B cell (primary cell): ENCODE results near the gene HHAT. TPM values are rescaled to one million over a fixed set of nuclear protein-coding genes. Genes with fewer than 3 reads are reported as not detected.

Source experiments
- ATAC-seq: fragments of 200-7000 bp; cut with Tn5 transposase; one replicate; pipeline ENCODE4 v1.10.0; 2021; ENCODE audit warnings: low read depth, mild to moderate bottlenecking, moderate number of reproducible peaks, moderate library complexity
- CTCF ChIA-PET: fragments of 350-600 bp; sonication (Branson Sonifier 250); formaldehyde crosslinking; loops from one replicate; lab custom pipeline; 2021; ENCODE audit warnings: antibody characterized with exemption, inconsistent platforms; lab: Charles Lee
- POLR2A ChIA-PET: fragments of 350-600 bp; sonication (Branson Sonifier 250); formaldehyde crosslinking; loops from one replicate; lab custom pipeline; 2021; ENCODE audit warnings: antibody characterized with exemption; lab: Charles Lee
- DNase-seq: peaks from one replicate; pipeline ENCODE4 v3.0.0; 2013
- H2AFZ ChIP-seq: 2 replicates; pipeline ENCODE4 v1.6.1; 2012; ENCODE audit warnings: mild to moderate bottlenecking, low read depth, low read length; ENCODE audit not compliant: insufficient read depth, poor library complexity, severe bottlenecking
- H3K27ac ChIP-seq, 2 donors: 1 replicate in 1 of 2; 2 replicates in 1 of 2; pipeline ENCODE4 v1.5.1; 2012 to 2013; ENCODE audit warnings: low read length in 2 of 2, mild to moderate bottlenecking in 2 of 2, moderate library complexity in 1 of 2
- H3K27me3 ChIP-seq, 4 experiments: fragments of 200-600 bp in 1 of 4; sonication (generic) in 1 of 4; replicated peaks in 1 of 4; 1 replicate in 2 of 4; 2 replicates in 2 of 4; pipeline versions ENCODE4 v1.6.1 to v1.7.0; 2013 to 2016; ENCODE audit warnings: low read length in 3 of 4, mild to moderate bottlenecking in 2 of 4, mixed read lengths in 1 of 4, moderate library complexity in 1 of 4; ENCODE audit not compliant: insufficient read depth in 4 of 4, control insufficient read depth in 3 of 4; ENCODE audit errors: control extremely low read depth in 1 of 4
- H3K36me3 ChIP-seq, 2 experiments: replicated peaks in 1 of 2; 1 replicate in 1 of 2; 2 replicates in 1 of 2; pipeline versions ENCODE4 v1.6.1 to v1.7.1; 2013; ENCODE audit warnings: low read length in 1 of 2; ENCODE audit not compliant: insufficient read depth in 2 of 2, control insufficient read depth in 1 of 2; ENCODE audit errors: control extremely low read depth in 1 of 2, extremely low read depth in 1 of 2
- H3K4me1 ChIP-seq, 2 donors: fragments of 200-600 bp in 1 of 2; sonication (generic) in 1 of 2; 1 replicate in 1 of 2; 2 replicates in 1 of 2; pipeline versions ENCODE4 v1.5.1 to v1.6.1; 2013 to 2017; ENCODE audit warnings: low read length in 2 of 2; ENCODE audit not compliant: control insufficient read depth in 2 of 2, insufficient read depth in 2 of 2
- H3K4me2 ChIP-seq: replicated peaks from 2 replicates; pipeline ENCODE3; 2012; ENCODE audit warnings: mild to moderate bottlenecking, low read depth, low read length; ENCODE audit not compliant: poor library complexity, severe bottlenecking
- H3K4me3 ChIP-seq, 5 experiments: fragments of 200-600 bp in 1 of 5; sonication (generic) in 1 of 5; 1 replicate in 3 of 5; 2 replicates in 2 of 5; pipeline versions ENCODE4 v1.5.1 to v1.7.0; 2011 to 2016; ENCODE audit warnings: low read length in 4 of 5, mild to moderate bottlenecking in 4 of 5, low read depth in 2 of 5, control low read depth in 1 of 5, moderate library complexity in 1 of 5; ENCODE audit not compliant: insufficient read depth in 1 of 5; ENCODE audit errors: control extremely low read depth in 1 of 5, extremely low read depth in 1 of 5
- H3K79me2 ChIP-seq: fragments of 200-600 bp; sonication (generic); one replicate; pipeline ENCODE4 v1.6.0; 2016; ENCODE audit warnings: low read length; ENCODE audit not compliant: control insufficient read depth, insufficient read depth
- H3K9ac ChIP-seq: fragments of 200-600 bp; sonication (generic); 2 replicates; pipeline ENCODE4 v1.6.1; 2017; ENCODE audit warnings: mild to moderate bottlenecking, low read length, moderate library complexity
- H3K9me3 ChIP-seq, 3 donors: one replicate each; pipeline versions ENCODE4 v1.6.1 to v1.7.1; 2013; ENCODE audit warnings: low read length in 2 of 3; ENCODE audit not compliant: control insufficient read depth in 2 of 3, insufficient read depth in 1 of 3; ENCODE audit errors: control extremely low read depth in 1 of 3
- H4K20me1 ChIP-seq: 2 replicates; pipeline ENCODE4 v1.6.0; 2012; ENCODE audit warnings: mild to moderate bottlenecking, low read length; ENCODE audit not compliant: insufficient read depth, control insufficient read depth, poor library complexity, severe bottlenecking
- H3K27ac Mint-ChIP-seq: one replicate; pipeline ENCODE4 v1.8.0; 2021; ENCODE audit warnings: mixed read lengths
- H3K27me3 Mint-ChIP-seq: one replicate; pipeline ENCODE4 v1.8.0; 2021; ENCODE audit warnings: mixed read lengths
- H3K4me1 Mint-ChIP-seq: one replicate; pipeline ENCODE4 v1.8.0; 2021; ENCODE audit warnings: mixed read lengths
- H3K4me3 Mint-ChIP-seq: one replicate; pipeline ENCODE4 v1.8.0; 2021; ENCODE audit warnings: mixed read lengths
- H3K9me3 Mint-ChIP-seq: one replicate; pipeline ENCODE4 v1.8.0; 2022; ENCODE audit warnings: mixed read lengths; ENCODE audit not compliant: insufficient read depth
- CTCF ChIP-seq: fragments of 200-600 bp; IDR thresholded peaks from one replicate; pipeline ENCODE4 v1.8.0; 2022; ENCODE audit warnings: antibody characterized with exemption, mild to moderate bottlenecking
- EZH2 ChIP-seq: IDR thresholded peaks from 2 replicates; pipeline ENCODE4 v1.6.1; 2012; ENCODE audit warnings: borderline replicate concordance, low read depth, mild to moderate bottlenecking, moderate library complexity, low read length; ENCODE audit not compliant: insufficient read depth, poor library complexity, severe bottlenecking
- intact Hi-C: fragments of 100-400 bp; cut with micrococcal nuclease; formaldehyde crosslinking; loops from one replicate; pipeline ENCODE4 v1.10.0; 2022
- polyA plus RNA-seq: library from polyadenylated mRNA; depleted of rRNA; stranded (reverse); fragments of >200 nt; gene quantifications from 2 replicates; pipeline ENCODE4 v1.2.3, GENCODE V29; 2012
- total RNA-seq, 2 donors: library from RNA; stranded (reverse); fragments of 120-200 nt in 1 of 2; gene quantifications; 1 replicate in 1 of 2; 2 replicates in 1 of 2; pipeline versions ENCODE4 v1.2.3 to v1.2.4, GENCODE V29; 2013 to 2022

HHAT gene
- total and polyA plus RNA-seq, 2 donors (not counting 1 experiment from before 2014, with no cell fraction given), result 4.0 to 28.2 TPM

DNA sequence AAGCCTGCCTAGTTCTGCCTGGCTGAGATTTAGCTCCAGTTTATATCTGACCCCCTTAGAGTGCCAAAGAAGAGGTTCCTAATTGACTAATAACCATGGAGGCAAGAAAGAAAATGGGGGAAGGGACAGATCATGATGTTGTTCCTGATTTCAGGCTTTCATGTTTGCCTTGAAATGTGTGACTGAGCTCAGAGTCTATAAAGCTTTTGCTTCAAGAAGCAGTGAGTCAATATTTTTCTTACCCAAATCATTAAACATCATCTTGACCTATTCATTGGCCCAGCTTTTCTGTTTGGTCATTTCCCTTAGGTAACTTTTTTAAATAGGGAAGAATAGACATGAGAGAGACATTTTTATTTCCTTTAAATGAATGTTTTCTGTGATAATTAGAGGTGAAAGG, 55.9 kb downstream of the HHAT start:
- no peak overlapping the region for H3K27ac ChIP-seq
- CTCF ChIA-PET, result interaction anchor here (0.6 to 1.0 kb wide), 2 partner anchors 9 to 30 kb away, joined by 3 read pairs; no protein-coding TSS in a partner anchor
- intact Hi-C loops, result no loop called here
- no peaks in the 10 kb centered on the region for H4K20me1 ChIP-seq
- no peak overlapping the region for H2AFZ ChIP-seq
- ATAC-seq (no peak), DNase-seq (no peak)
- H3K79me2 ChIP-seq, result no peaks in the 10 kb centered on the region
- POLR2A ChIA-PET, result no interaction called here
- Mint-ChIP-seq H3K4me1 (no peaks in the 10 kb centered on the region), H3K27ac (no peak overlapping the region), H3K9me3 (no peaks in the 10 kb centered on the region), H3K4me3 (no peak overlapping the region), H3K27me3 (no peaks in the 10 kb centered on the region)
- no peak overlapping the region for H3K9ac ChIP-seq
- no peak for TF ChIP-seq EZH2
- TF ChIP-seq CTCF, result no peak
- H3K4me2 ChIP-seq, result no peak overlapping the region
- H3K27me3 ChIP-seq, result no peaks in the 10 kb centered on the region
- no peaks in the 10 kb centered on the region for H3K9me3 ChIP-seq
- H3K4me1 ChIP-seq, result no peaks in the 10 kb centered on the region
- H3K36me3 ChIP-seq, result no peaks in the 10 kb centered on the region
- no peak overlapping the region for H3K4me3 ChIP-seq

DNA sequence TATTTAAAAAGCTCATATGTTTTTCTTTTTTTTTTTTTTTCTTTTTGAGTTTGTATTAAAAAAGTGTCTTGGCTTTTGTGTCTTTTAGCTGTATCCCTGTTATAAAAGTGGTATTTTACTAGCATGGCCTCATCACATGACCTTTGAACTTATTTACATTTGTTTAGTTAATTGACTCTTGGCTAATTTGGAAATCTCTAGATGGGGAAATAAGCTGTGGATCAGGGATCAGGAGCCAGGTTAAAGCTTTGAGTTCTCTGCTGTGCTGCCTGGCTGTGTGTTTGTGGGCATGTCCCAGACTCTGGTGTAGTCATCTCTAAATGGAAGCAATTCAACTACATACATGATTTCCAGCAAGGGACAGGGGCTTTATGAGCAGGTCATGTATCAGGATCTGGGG, 56.5 kb downstream of the HHAT start:
- Histone ChIP-seq H3K36me3 (no peaks in the 10 kb centered on the region), H3K27me3 (no peaks in the 10 kb centered on the region), H3K9ac (no peak overlapping the region), H3K4me3 (no peak overlapping the region), H3K9me3 (no peaks in the 10 kb centered on the region), H3K4me2 (no peak overlapping the region), H3K27ac (no peak overlapping the region), H2AFZ (no peak overlapping the region), H4K20me1 (no peaks in the 10 kb centered on the region), H3K4me1 (no peaks in the 10 kb centered on the region), H3K79me2 (no peaks in the 10 kb centered on the region)
- no peaks in the 10 kb centered on the region for H3K4me1 Mint-ChIP-seq
- DNase-seq (no peak), ATAC-seq (no peak)
- H3K4me3 Mint-ChIP-seq, result no peak overlapping the region
- H3K27me3 Mint-ChIP-seq, result no peaks in the 10 kb centered on the region
- TF ChIP-seq EZH2 (no peak), CTCF (no peak)
- ChIA-PET POLR2A (no interaction called here), CTCF (interaction anchor here (0.6 to 1.0 kb wide), 3 partner anchors 9 to 31 kb away, joined by 3 read pairs; no protein-coding TSS in a partner anchor)
- no peaks in the 10 kb centered on the region for H3K9me3 Mint-ChIP-seq
- intact Hi-C loops, result no loop called here
- H3K27ac Mint-ChIP-seq, result no peak overlapping the region
